OCI-LY7 (cell line): ENCODE measurements around the gene CCL21.

Experiments
- EZH2phosphoT487 ChIP-seq: fragments of 200-600 bp; sonication (generic); IDR thresholded peaks from 2 replicates; pipeline ENCODE4 v1.6.1; 2018; ENCODE audit warnings: low read depth, borderline replicate concordance, mild to moderate bottlenecking, mixed run types, antibody characterized with exemption, low read length, moderate library complexity, mixed read lengths
- TF ChIP-seq, protein P1 (sequence below): fragments of 200-600 bp; sonication (generic); conservative IDR thresholded peaks from 2 replicates; pipeline ENCODE4 v1.5.1; 2014; ENCODE audit warnings: mild to moderate bottlenecking, antibody characterized with exemption, low read length, moderate library complexity, mixed read lengths

DNA sequence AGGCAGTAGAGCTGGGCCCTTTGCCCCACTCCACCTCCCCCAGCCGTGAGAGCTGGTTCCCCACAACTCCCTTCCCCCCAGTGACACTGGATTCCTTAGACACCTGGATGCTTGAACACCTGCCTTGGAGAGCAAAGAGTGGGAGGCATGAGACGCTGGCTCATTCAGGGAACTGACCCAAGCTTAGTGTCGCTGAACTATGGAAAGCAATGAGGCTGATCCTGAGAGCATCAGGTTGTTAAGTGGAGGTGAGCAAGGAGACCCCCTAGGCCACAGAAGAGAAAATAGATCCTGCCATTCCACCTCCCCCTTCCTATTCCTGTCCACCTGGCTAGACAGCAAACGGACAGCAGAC lies 20.8 kb downstream of the CCL21 start:
- TF ChIP-seq, protein P1, sequence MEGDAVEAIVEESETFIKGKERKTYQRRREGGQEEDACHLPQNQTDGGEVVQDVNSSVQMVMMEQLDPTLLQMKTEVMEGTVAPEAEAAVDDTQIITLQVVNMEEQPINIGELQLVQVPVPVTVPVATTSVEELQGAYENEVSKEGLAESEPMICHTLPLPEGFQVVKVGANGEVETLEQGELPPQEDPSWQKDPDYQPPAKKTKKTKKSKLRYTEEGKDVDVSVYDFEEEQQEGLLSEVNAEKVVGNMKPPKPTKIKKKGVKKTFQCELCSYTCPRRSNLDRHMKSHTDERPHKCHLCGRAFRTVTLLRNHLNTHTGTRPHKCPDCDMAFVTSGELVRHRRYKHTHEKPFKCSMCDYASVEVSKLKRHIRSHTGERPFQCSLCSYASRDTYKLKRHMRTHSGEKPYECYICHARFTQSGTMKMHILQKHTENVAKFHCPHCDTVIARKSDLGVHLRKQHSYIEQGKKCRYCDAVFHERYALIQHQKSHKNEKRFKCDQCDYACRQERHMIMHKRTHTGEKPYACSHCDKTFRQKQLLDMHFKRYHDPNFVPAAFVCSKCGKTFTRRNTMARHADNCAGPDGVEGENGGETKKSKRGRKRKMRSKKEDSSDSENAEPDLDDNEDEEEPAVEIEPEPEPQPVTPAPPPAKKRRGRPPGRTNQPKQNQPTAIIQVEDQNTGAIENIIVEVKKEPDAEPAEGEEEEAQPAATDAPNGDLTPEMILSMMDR = no peak
- no peak for TF ChIP-seq EZH2phosphoT487
